GM13976 (cell line): ENCODE measurements around the gene DDX25.

ENCODE experiments used
- DNase-seq: peaks from one replicate; pipeline ENCODE4 v3.0.0; 2012; ENCODE audit warnings: low spot score
- in situ Hi-C: fragments of 300-500 bp; cut with MboI; formaldehyde crosslinking; loops from one replicate; pipeline ENCODE4 v1.12.0; 2022; ENCODE audit warnings: low sequenced_read_pairs, mixed read lengths, inconsistent platforms; ENCODE audit not compliant: unreplicated experiment
- TF ChIP-seq, protein P1 (sequence below): IDR thresholded peaks from 2 replicates; pipeline ENCODE4 v1.5.1; 2012; ENCODE audit warnings: borderline replicate concordance, mild to moderate bottlenecking; ENCODE audit not compliant: insufficient read depth; ENCODE audit errors: extremely low read depth, missing control alignments, control extremely low read depth

DDX25 gene

DNA sequence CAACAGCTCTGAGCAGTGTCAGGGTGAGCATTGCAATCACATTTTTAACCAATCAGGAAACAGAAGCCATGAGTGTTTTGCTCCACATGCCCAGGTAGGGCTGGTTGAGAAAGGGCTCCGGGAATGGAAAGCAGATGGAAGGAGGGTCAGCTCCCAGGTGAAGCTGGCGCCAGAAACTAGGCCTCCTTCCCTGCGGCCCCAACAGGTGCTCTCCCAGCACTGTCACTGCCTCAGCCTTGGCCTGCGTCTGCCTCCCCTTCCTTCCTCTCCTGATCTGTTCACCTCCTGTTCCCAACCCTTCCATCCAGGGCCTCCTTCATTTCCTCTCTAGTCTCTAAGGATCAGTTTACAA lies 36.9 kb downstream of the DDX25 start:
- no peak for DNase-seq
- TF ChIP-seq, protein P1, sequence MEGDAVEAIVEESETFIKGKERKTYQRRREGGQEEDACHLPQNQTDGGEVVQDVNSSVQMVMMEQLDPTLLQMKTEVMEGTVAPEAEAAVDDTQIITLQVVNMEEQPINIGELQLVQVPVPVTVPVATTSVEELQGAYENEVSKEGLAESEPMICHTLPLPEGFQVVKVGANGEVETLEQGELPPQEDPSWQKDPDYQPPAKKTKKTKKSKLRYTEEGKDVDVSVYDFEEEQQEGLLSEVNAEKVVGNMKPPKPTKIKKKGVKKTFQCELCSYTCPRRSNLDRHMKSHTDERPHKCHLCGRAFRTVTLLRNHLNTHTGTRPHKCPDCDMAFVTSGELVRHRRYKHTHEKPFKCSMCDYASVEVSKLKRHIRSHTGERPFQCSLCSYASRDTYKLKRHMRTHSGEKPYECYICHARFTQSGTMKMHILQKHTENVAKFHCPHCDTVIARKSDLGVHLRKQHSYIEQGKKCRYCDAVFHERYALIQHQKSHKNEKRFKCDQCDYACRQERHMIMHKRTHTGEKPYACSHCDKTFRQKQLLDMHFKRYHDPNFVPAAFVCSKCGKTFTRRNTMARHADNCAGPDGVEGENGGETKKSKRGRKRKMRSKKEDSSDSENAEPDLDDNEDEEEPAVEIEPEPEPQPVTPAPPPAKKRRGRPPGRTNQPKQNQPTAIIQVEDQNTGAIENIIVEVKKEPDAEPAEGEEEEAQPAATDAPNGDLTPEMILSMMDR, result no peak
- in situ Hi-C loops, result no loop called here

DNA sequence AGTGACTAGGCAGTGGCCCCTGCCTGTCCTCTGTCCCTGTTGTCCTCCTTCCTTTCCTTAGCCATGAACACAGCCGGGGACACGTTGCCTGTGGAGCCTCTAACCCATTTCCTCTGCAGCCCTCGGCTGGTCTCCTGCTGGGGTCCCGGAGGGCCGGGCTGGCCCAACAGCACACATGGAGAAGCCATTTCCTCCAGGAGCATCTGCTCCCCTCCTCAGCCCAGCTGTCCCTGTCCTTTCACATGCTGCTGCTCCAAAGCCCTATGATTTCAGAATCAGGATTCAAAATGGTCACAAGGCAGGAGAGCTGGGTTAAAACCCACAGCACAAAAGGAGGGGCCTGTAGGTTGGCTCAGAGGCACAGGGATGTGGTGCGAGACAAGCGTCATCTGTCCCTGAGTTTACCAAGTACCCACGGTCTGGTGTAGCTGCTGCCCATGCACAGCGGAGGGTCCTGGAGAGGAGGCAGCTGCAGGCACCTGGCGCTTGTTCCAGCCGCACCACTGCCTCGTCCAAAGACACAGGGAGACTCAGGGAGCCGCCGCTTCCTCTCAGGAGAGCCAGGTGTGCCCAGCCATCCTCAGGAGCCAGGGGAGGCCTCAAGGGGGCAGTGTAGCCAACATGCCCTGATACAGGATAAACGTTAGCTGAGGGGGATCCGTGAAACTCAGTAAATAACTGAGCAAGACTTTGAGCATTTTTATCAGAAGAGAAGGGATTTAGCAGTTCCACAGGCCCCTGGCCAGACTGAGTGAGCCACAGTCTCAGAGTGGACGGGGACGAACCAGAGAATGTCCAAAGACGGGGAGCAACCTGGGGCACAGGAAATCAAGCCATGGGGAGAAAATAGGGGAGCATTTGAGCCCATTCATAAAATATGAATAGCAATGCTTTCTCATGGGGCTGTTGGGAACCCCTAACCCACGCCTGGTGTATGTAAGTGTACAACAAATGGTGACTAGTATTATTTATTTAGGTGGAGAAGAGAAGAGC lies 37.6 kb downstream of the DDX25 start:
- peak; percentile 81 for DNase-seq
- in situ Hi-C loops, result no loop called here
- TF ChIP-seq, protein P1, result peak; percentile 56

DNA sequence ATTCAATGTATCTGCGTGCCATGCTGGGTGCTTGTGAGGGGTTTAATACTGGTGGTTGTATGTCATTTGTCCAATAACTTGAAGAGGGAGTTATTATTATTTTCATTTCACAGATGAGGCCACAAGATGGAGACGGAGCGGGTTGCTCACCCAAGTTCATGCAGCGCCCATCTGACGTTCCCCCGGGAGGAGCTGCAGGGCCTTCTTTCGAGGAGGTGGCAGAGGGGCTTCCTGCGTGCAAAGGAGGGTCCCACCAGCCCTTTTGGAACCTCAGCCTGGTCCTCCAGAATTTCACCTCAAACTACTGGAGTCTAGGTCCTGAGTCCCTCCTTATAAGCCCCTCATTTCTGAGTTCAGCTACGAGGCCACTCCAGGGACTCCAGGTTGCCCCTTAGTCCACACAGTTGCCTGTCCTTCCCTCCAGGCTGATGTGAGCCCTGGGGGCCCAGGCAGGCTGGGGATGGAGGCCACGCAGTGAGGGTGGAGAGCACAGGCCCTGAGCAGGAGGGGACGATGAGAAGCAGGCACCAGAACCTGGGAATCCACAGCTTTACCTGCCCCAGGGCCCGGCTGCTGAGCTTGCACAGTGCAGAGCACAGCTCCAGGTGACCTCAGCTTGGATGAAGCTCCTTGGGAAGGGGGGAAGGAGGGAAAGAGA lies 38.6 kb downstream of the DDX25 start:
- no peak for DNase-seq
- TF ChIP-seq, protein P1, result no peak
- in situ Hi-C loops, result no loop called here

DNA sequence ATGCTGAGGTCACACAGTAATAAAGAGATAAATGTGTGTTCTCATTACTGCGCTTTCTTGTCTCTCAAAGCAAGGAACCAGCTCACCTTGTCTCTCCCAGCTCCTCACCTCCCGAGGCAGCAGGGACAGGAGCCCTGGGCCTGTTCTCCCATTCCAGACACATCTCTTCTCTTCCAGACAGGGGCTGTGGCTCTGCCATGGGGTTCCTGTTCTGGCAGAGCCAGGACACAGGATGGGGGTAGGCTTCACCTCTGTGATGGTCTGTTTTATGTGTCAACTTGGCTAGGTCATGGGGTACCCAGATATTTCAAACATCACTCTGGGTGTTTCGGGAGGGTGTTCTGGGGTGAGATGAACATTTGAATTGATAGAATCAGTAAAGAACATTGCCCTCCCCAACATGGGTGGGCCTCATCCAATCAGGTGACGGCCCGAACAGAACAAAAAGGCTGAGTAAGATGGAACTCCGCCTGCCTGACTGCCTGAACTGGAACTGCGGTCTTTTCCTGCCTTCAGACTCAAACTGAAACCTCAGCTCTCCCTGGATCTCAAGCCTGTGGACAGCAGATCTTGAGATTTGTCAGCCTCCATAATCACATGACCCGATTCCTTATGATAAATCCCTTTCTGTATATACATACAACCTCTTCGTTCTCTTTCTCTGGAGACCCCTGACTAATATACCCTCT lies 39.5 kb downstream of the DDX25 start:
- TF ChIP-seq, protein P1, result no peak
- DNase-seq, result no peak
- in situ Hi-C loops, result no loop called here

DNA sequence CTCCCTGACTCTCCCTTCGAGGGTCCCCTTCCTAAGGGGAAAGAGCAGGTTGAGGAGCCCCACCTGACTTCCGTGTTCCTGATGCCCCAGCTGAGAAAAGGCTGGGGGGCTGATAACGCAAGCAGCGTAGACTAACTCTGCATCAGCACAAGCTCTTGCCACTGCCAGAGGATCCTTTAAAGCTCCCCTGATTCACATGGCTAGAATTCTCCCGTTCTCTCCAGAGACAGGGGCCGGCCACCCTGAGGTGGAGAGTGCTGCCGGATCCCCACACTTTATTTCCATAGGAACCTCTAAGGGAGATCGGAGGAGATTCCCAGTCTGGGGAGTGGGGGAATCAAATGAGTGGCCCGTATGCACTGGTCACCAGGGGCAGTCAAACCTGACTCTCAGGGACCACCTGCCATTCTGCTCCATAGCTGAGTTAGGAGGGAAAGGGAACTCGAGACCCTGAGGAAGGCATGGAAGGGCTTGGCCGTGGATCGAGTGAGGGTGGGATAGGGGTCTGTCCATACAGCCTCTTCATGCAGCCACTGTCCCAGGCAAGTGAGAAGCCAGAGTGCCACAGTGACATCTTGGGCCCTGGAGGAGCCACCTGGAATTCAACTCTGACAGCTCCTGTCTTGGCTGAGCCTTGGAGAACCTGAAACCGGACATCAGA lies 40.2 kb downstream of the DDX25 start:
- no peak for DNase-seq
- in situ Hi-C loops, result no loop called here
- TF ChIP-seq, protein P1, result no peak
